HUES6 (cell line): Measurements from ENCODE around the gene GNG8.

ENCODE experiments used
- H3K27ac ChIP-seq: 2 replicates; pipeline ENCODE4 v1.7.0; 2013; ENCODE audit warnings: low read depth, mild to moderate bottlenecking, low read length, inconsistent platforms
- H3K27me3 ChIP-seq: 2 replicates; pipeline ENCODE4 v1.6.1; 2013; ENCODE audit warnings: low read length; ENCODE audit not compliant: control insufficient read depth, insufficient read depth
- H3K36me3 ChIP-seq: 2 replicates; pipeline ENCODE4 v1.6.1; 2013; ENCODE audit warnings: low read length; ENCODE audit not compliant: control insufficient read depth, insufficient read depth
- H3K4me1 ChIP-seq: 2 replicates; pipeline ENCODE4 v1.6.1; 2013; ENCODE audit warnings: low read length; ENCODE audit not compliant: control insufficient read depth, insufficient read depth
- H3K4me3 ChIP-seq: 2 replicates; pipeline ENCODE4 v1.5.1; 2013; ENCODE audit warnings: low read depth, low read length
- H3K9ac ChIP-seq: one replicate; pipeline ENCODE4 v1.6.1; 2013; ENCODE audit warnings: mild to moderate bottlenecking, low read length
- H3K9me3 ChIP-seq: 2 replicates; pipeline ENCODE4 v1.6.1; 2013; ENCODE audit warnings: low read depth, low read length; ENCODE audit not compliant: control insufficient read depth, insufficient read depth

The GNG8 gene

GRCh38 chr19:46616631-46617322 lies 19.2 kb downstream of the GNG8 start:
- Histone ChIP-seq H3K9ac (no peak overlapping the region), H3K9me3 (no peaks in the 10 kb centered on the region), H3K27ac (no peak overlapping the region)

GRCh38 chr19:46615966-46616365 lies 20.0 kb downstream of the GNG8 start:
- H3K9ac ChIP-seq = no peak overlapping the region
- 0 out of 2 replicates have a peak, but pooled peaks cover under 1% of the 10 kb centered on the region for H3K36me3 ChIP-seq
- no peak overlapping the region for H3K27ac ChIP-seq
- H3K4me1 ChIP-seq = peaks cover 14% of the 10 kb centered on the region
- H3K4me3 ChIP-seq = no peak overlapping the region
- no peaks in the 10 kb centered on the region for H3K27me3 ChIP-seq
- no peaks in the 10 kb centered on the region for H3K9me3 ChIP-seq

More at GRCh38 chr19:46616631-46617322, 19.2 kb downstream of the GNG8 start:
- H3K4me3 ChIP-seq = no peak overlapping the region
- no peaks in the 10 kb centered on the region for H3K27me3 ChIP-seq
- no peaks in the 10 kb centered on the region for H3K36me3 ChIP-seq
- peaks cover 17% of the 10 kb centered on the region for H3K4me1 ChIP-seq

- peaks cover 17% of the 10 kb centered on the region for H3K36me3 ChIP-seq
- H3K4me3 ChIP-seq = no peak overlapping the region
- peaks cover 10% of the 10 kb centered on the region for H3K4me1 ChIP-seq
- no peak overlapping the region for H3K9ac ChIP-seq
- no peak overlapping the region for H3K27ac ChIP-seq
- no peaks in the 10 kb centered on the region for H3K27me3 ChIP-seq
- H3K9me3 ChIP-seq = no peaks in the 10 kb centered on the region
Observed at GRCh38 chr19:46614114-46614722, 21.8 kb downstream of the GNG8 start.

GRCh38 chr19:46613525-46613924 lies 22.5 kb downstream of the GNG8 start:
- H3K9me3 ChIP-seq = no peaks in the 10 kb centered on the region
- peaks cover 10% of the 10 kb centered on the region for H3K4me1 ChIP-seq
- H3K27ac ChIP-seq = no peak overlapping the region
- H3K4me3 ChIP-seq = no peak overlapping the region
- peaks cover 24% of the 10 kb centered on the region for H3K36me3 ChIP-seq
- no peaks in the 10 kb centered on the region for H3K27me3 ChIP-seq
- no peak overlapping the region for H3K9ac ChIP-seq

- H3K9ac ChIP-seq = no peak overlapping the region
- peaks cover 41% of the 10 kb centered on the region for H3K36me3 ChIP-seq
- no peaks in the 10 kb centered on the region for H3K27me3 ChIP-seq
- H3K4me3 ChIP-seq = no peak overlapping the region
- peaks cover 8% of the 10 kb centered on the region for H3K4me1 ChIP-seq
- no peak overlapping the region for H3K27ac ChIP-seq
- H3K9me3 ChIP-seq = no peaks in the 10 kb centered on the region
Observed at GRCh38 chr19:46611776-46612175, 24.2 kb downstream of the GNG8 start.

- H3K27me3 ChIP-seq = no peaks in the 10 kb centered on the region
- H3K4me3 ChIP-seq = no peak overlapping the region
- H3K9ac ChIP-seq = no peak overlapping the region
- H3K36me3 ChIP-seq = peaks cover 48% of the 10 kb centered on the region
- peaks cover 5% of the 10 kb centered on the region; the same call in 1 of the 2 replicates for H3K4me1 ChIP-seq
- H3K9me3 ChIP-seq = no peaks in the 10 kb centered on the region
- H3K27ac ChIP-seq = no peak overlapping the region
Observed at GRCh38 chr19:46610851-46611770, 24.9 kb downstream of the GNG8 start.

GRCh38 chr19:46610413-46610775 lies 25.6 kb downstream of the GNG8 start:
- H3K9ac ChIP-seq = no peak overlapping the region
- no peak overlapping the region for H3K27ac ChIP-seq
- H3K4me1 ChIP-seq = peaks cover 5% of the 10 kb centered on the region; the same call in 1 of the 2 replicates
- no peaks in the 10 kb centered on the region for H3K27me3 ChIP-seq
- no peak overlapping the region for H3K4me3 ChIP-seq
- H3K9me3 ChIP-seq = no peaks in the 10 kb centered on the region
- H3K36me3 ChIP-seq = peaks cover 55% of the 10 kb centered on the region

GRCh38 chr19:46609511-46610412 lies 26.2 kb downstream of the GNG8 start:
- H3K9me3 ChIP-seq = no peaks in the 10 kb centered on the region
- H3K27ac ChIP-seq = no peak overlapping the region
- H3K4me3 ChIP-seq = no peak overlapping the region
- peaks cover 5% of the 10 kb centered on the region; the same call in 1 of the 2 replicates for H3K4me1 ChIP-seq
- peaks cover 57% of the 10 kb centered on the region for H3K36me3 ChIP-seq
- no peak overlapping the region for H3K9ac ChIP-seq
- no peaks in the 10 kb centered on the region for H3K27me3 ChIP-seq

GRCh38 chr19:46608581-46609345 lies 27.2 kb downstream of the GNG8 start:
- no peak overlapping the region for H3K4me3 ChIP-seq
- peaks cover 7% of the 10 kb centered on the region; the same call in 1 of the 2 replicates for H3K4me1 ChIP-seq
- no peaks in the 10 kb centered on the region for H3K9me3 ChIP-seq
- H3K9ac ChIP-seq = no peak overlapping the region
- peaks cover 57% of the 10 kb centered on the region for H3K36me3 ChIP-seq
- no peak overlapping the region for H3K27ac ChIP-seq
- no peaks in the 10 kb centered on the region for H3K27me3 ChIP-seq

GRCh38 chr19:46608178-46608577 lies 27.8 kb downstream of the GNG8 start:
- H3K9me3 ChIP-seq = no peaks in the 10 kb centered on the region
- no peaks in the 10 kb centered on the region for H3K27me3 ChIP-seq
- H3K4me1 ChIP-seq = peaks cover 9% of the 10 kb centered on the region
- no peak overlapping the region for H3K4me3 ChIP-seq
- H3K36me3 ChIP-seq = peaks cover 57% of the 10 kb centered on the region
- no peak overlapping the region for H3K9ac ChIP-seq
- no peak overlapping the region for H3K27ac ChIP-seq
